PC-3 (cell line): ENCODE data around the gene PRPF4. TPM values are rescaled to one million over a fixed set of nuclear protein-coding genes. Genes with fewer than 3 reads are reported as not detected.

Experiments
- ATAC-seq: fragments of 200-7000 bp; cut with Tn5 transposase; 2 replicates; pipeline ENCODE4 v1.9.1; 2020; ENCODE audit warnings: mild to moderate bottlenecking, moderate library complexity
- BruUV-seq: library from RNA; stranded (reverse); fragments of 400-500 nt; replicated peaks from 2 replicates; lab custom pipeline; 2021; lab: Mats Ljungman, UMichigan
- CTCF ChIA-PET: fragments of 300-600 bp; sonication (Branson Sonifier 250); formaldehyde crosslinking; loops from one replicate; lab custom pipeline; 2022; ENCODE audit warnings: antibody characterized with exemption; lab: Charles Lee
- POLR2A ChIA-PET: fragments of 300-600 bp; sonication (Branson Sonifier 250); formaldehyde crosslinking; loops from one replicate; lab custom pipeline; 2022; ENCODE audit warnings: antibody characterized with exemption; ENCODE audit not compliant: unreplicated experiment; lab: Charles Lee
- DNase-seq: peaks from one replicate; pipeline ENCODE4 v3.0.0-alpha.2; 2015
- H2AFZ ChIP-seq: fragments of 300-600 bp; sonication (generic); 2 replicates; pipeline ENCODE4 v1.6.0; 2016; ENCODE audit warnings: antibody characterized with exemption, low read length
- H3F3A ChIP-seq: fragments of 300-600 bp; sonication (generic); one replicate; pipeline ENCODE4 v1.6.0; 2017; ENCODE audit warnings: antibody characterized with exemption, low read length, control low read depth, mild to moderate bottlenecking; ENCODE audit not compliant: unreplicated experiment
- H3K27ac ChIP-seq: fragments of 300-600 bp; sonication (generic); 2 replicates; pipeline ENCODE4 v1.5.1; 2016; ENCODE audit warnings: mild to moderate bottlenecking, low read length
- H3K27me3 ChIP-seq: fragments of 300-600 bp; sonication (generic); 2 replicates; pipeline ENCODE4 v1.6.1; 2016; ENCODE audit warnings: low read length, mixed read lengths
- H3K36me3 ChIP-seq: fragments of 300-600 bp; sonication (generic); 2 replicates; pipeline ENCODE4 v1.6.1; 2016; ENCODE audit warnings: low read depth, mixed run types, low read length, mixed read lengths
- H3K4me1 ChIP-seq: fragments of 300-600 bp; sonication (generic); 2 replicates; pipeline ENCODE4 v1.5.1; 2016; ENCODE audit warnings: low read length; ENCODE audit not compliant: insufficient read depth
- H3K4me2 ChIP-seq: fragments of 300-600 bp; sonication (generic); 2 replicates; pipeline ENCODE4 v1.6.0; 2016; ENCODE audit warnings: low read length
- H3K4me3 ChIP-seq: fragments of 300-600 bp; sonication (generic); 2 replicates; pipeline ENCODE4 v1.5.1; 2016; ENCODE audit warnings: mild to moderate bottlenecking, low read length, mixed read lengths
- H3K79me2 ChIP-seq: fragments of 300-600 bp; sonication (generic); 2 replicates; pipeline ENCODE4 v1.6.1; 2017; ENCODE audit warnings: low read length, mixed read lengths
- H3K9ac ChIP-seq: fragments of 300-600 bp; sonication (generic); 2 replicates; pipeline ENCODE4 v1.6.0; 2016; ENCODE audit warnings: mild to moderate bottlenecking, low read length
- H3K9me2 ChIP-seq: fragments of 300-600 bp; sonication (generic); replicated peaks from 2 replicates; pipeline ENCODE4 v1.6.1; 2016; ENCODE audit warnings: mixed run types, low read length, mixed read lengths
- H3K9me3 ChIP-seq: fragments of 300-600 bp; sonication (generic); 2 replicates; pipeline ENCODE4 v1.6.1; 2016; ENCODE audit warnings: low read length, mixed read lengths
- H4K20me1 ChIP-seq: fragments of 300-600 bp; sonication (generic); 2 replicates; pipeline ENCODE4 v1.6.1; 2016; ENCODE audit warnings: low read length, mixed read lengths
- EZH2 ChIP-seq: fragments of 300-600 bp; sonication (generic); IDR thresholded peaks from one replicate; pipeline ENCODE4 v1.6.1; 2017; ENCODE audit warnings: antibody characterized with exemption, mild to moderate bottlenecking, low read length; ENCODE audit not compliant: unreplicated experiment
- EZH2phosphoT487 ChIP-seq: fragments of 300-600 bp; sonication (generic); IDR thresholded peaks from 2 replicates; pipeline ENCODE4 v1.6.1; 2018; ENCODE audit warnings: mild to moderate bottlenecking, antibody characterized with exemption, low read length, borderline replicate concordance
- intact Hi-C: fragments of 100-400 bp; cut with micrococcal nuclease; formaldehyde crosslinking; loops from 2 replicates; pipeline ENCODE4 v1.9.0; 2023
- total RNA-seq: library from RNA; depleted of rRNA; stranded (reverse); fragments of >200 nt; gene quantifications from 2 replicates; pipeline ENCODE4 v1.2.3, GENCODE V29; 2014
- TF ChIP-seq, protein P1 (sequence below): fragments of 300-600 bp; sonication (generic); conservative IDR thresholded peaks from 2 replicates; pipeline ENCODE4 v1.5.1; 2017; ENCODE audit warnings: antibody characterized with exemption, low read depth, mild to moderate bottlenecking, low read length

The PRPF4 gene
- total RNA-seq, 1 experiment from 2014 or later, result 32.1 TPM

DNA sequence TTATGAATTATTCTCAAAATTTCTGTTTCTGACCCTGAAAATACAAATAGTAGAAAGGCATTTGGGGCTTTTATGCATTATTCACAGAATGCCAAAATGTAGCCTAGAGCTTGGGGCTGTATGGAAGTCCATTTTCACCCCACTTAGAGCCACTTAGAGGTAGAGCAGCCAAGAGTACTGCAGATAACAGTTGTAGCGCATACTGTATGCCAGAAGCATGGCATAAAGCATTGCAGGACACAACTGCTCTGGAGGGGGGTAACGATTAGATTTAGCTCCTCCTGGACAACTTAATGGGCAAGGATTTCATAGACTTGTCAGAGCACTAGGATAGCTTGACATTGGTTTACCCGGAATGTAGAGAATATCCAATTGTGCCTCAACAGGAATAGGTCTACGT is 38.4 kb upstream of the PRPF4 start:
- Histone ChIP-seq H2AFZ (no peak overlapping the region), H3K27ac (no peak overlapping the region), H3K9me3 (no peaks in the 10 kb centered on the region), H3K79me2 (no peaks in the 10 kb centered on the region), H3K36me3 (no peaks in the 10 kb centered on the region), H3K9me2 (no peaks in the 10 kb centered on the region), H3F3A (no peaks in the 10 kb centered on the region), H3K4me3 (no peak overlapping the region), H4K20me1 (no peaks in the 10 kb centered on the region), H3K9ac (no peak overlapping the region), H3K4me2 (no peak overlapping the region), H3K4me1 (no peaks in the 10 kb centered on the region), H3K27me3 (no peaks in the 10 kb centered on the region)
- ChIA-PET POLR2A (no interaction called here), CTCF (no interaction called here)
- DNase-seq (no peak), ATAC-seq (no peak)
- intact Hi-C loops, result no loop called here
- no peak for TF ChIP-seq EZH2
- TF ChIP-seq, protein P1, sequence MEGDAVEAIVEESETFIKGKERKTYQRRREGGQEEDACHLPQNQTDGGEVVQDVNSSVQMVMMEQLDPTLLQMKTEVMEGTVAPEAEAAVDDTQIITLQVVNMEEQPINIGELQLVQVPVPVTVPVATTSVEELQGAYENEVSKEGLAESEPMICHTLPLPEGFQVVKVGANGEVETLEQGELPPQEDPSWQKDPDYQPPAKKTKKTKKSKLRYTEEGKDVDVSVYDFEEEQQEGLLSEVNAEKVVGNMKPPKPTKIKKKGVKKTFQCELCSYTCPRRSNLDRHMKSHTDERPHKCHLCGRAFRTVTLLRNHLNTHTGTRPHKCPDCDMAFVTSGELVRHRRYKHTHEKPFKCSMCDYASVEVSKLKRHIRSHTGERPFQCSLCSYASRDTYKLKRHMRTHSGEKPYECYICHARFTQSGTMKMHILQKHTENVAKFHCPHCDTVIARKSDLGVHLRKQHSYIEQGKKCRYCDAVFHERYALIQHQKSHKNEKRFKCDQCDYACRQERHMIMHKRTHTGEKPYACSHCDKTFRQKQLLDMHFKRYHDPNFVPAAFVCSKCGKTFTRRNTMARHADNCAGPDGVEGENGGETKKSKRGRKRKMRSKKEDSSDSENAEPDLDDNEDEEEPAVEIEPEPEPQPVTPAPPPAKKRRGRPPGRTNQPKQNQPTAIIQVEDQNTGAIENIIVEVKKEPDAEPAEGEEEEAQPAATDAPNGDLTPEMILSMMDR, result no peak
- TF ChIP-seq EZH2phosphoT487, result no peak
- BruUV-seq, result no TSS peak

DNA sequence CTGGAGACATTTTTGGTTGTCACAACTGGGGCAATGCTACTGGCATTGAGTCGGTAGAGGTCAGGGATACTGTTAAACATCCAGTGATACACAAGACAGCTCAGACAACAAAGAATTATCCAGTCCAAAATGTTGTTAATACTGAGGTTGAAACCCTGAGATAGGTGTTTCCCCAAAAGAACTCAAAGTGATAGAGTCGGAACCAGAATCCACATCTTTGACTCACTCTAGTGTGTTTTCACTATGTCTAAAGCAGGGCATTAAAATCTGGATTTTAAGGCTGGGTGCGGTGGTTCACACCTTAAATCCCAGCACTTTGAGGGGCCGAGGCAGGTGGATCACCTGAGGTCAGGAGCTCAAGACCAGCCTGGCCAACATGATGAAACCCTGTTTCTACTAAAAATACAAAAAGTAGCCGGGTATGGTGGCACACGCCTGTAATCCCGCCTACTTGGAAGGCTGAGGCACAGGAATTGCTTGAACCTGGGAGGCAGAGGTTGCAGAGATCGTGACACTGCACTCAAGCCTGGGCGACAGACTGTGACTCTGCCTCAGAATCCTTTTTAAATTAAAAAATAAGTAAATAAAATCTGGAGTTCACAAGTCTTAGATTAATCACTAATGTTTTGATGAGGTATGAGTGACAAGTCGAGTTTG is 37.1 kb upstream of the PRPF4 start:
- Histone ChIP-seq H3K9me3 (no peaks in the 10 kb centered on the region), H3K4me2 (no peak overlapping the region), H3K4me1 (no peaks in the 10 kb centered on the region), H2AFZ (no peak overlapping the region), H3K9me2 (no peaks in the 10 kb centered on the region), H3K79me2 (no peaks in the 10 kb centered on the region), H3F3A (no peaks in the 10 kb centered on the region), H4K20me1 (no peaks in the 10 kb centered on the region), H3K4me3 (no peak overlapping the region), H3K9ac (no peak overlapping the region), H3K27ac (no peak overlapping the region), H3K27me3 (no peaks in the 10 kb centered on the region), H3K36me3 (no peaks in the 10 kb centered on the region)
- intact Hi-C loops, result no loop called here
- no TSS peak for BruUV-seq
- no peak for DNase-seq
- ChIA-PET POLR2A (no interaction called here), CTCF (no interaction called here)
- no peak for ATAC-seq
- TF ChIP-seq, protein P1, result no peak
- TF ChIP-seq EZH2, result no peak
- no peak for TF ChIP-seq EZH2phosphoT487

DNA sequence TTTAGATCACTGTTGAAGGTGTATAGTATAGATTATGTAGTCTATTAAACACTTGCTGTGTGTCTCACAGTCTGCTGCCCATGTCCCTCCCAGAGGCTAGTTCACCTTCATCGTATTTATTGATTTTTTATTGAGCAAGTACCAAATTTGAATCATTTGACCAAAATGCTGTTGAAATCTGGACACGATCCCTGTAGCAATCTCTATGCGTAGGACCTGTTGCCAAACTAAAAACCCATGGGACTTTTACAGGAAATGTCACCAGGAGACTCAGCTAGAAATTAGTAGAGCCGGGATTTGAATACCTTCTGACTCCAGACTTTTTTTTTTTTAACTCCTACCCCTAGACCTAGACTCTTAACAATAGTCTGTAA is 36.6 kb upstream of the PRPF4 start:
- H2AFZ ChIP-seq, result no peak overlapping the region
- no peak overlapping the region for H3K9ac ChIP-seq
- H3K36me3 ChIP-seq, result no peaks in the 10 kb centered on the region
- no peak for ATAC-seq
- H3K4me2 ChIP-seq, result no peak overlapping the region
- CTCF ChIA-PET, result no interaction called here
- DNase-seq, result no peak
- H3K9me3 ChIP-seq, result no peaks in the 10 kb centered on the region
- H3K27ac ChIP-seq, result no peak overlapping the region
- POLR2A ChIA-PET, result no interaction called here
- no peaks in the 10 kb centered on the region for H3K9me2 ChIP-seq
- TF ChIP-seq, protein P1, result no peak
- no peak for TF ChIP-seq EZH2phosphoT487
- no peak for TF ChIP-seq EZH2
- intact Hi-C loops, result no loop called here
- no peaks in the 10 kb centered on the region for H4K20me1 ChIP-seq
- no peaks in the 10 kb centered on the region for H3K4me1 ChIP-seq
- H3F3A ChIP-seq, result no peaks in the 10 kb centered on the region
- H3K4me3 ChIP-seq, result no peak overlapping the region
- BruUV-seq, result no TSS peak
- H3K79me2 ChIP-seq, result no peaks in the 10 kb centered on the region
- no peaks in the 10 kb centered on the region for H3K27me3 ChIP-seq
